ENCODE measurements around the gene STARD3.

The STARD3 gene

DNA sequence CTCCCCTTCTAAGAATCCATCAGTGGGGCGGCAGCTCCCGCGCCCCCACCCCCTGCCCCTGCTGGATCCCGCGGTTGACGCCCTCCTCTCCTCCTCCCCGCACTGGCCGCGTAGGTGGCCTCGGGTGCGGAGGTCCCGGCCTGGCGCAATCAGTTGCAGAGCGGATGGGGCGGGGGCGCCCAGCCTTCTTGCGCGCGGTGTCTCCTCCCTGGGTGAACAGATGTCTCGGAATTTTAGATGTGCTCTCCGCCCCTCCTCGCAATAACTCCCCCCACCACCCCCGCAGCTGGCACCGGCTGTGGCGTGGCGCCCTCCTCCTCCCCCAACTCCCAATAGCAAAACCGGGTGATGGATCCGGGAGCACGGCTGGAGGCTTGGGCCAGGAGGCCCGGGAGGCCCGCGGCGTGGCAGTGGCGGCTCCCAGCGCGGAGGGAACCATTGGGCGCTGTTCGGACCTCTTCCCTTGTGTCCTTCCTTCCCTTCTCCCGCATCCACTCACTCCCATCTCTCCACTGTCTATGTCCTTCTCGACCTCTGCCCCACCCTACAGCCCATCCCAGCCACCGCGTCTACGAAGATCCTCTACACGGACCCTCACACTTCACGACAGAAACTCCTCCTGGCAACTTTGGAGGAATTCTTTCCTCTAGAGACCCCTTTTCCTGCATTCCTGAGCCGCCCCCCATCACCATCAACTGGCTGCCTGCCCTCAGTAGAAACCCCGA lies 40.2 kb upstream of the STARD3 start:
- no peaks in the 10 kb centered on the region for H3K36me3 ChIP-seq (ENCODE audit: insufficient read depth, low read length)
- no peak overlapping the region for H3K4me2 ChIP-seq (ENCODE audit: low read depth, low read length, poor library complexity, severe bottlenecking)
- no peaks in the 10 kb centered on the region for H4K20me1 ChIP-seq (ENCODE audit: insufficient read depth, low read length, poor library complexity, severe bottlenecking)
- H2AFZ ChIP-seq (ENCODE audit: low read length): no peak overlapping the region
- H3K4me3 ChIP-seq (ENCODE audit: low read length, poor library complexity, severe bottlenecking): no peak overlapping the region
- TF ChIP-seq EZH2phosphoT487 (IDR thresholded peaks at IDR 0.05; ENCODE audit: borderline replicate concordance): no peak
- TF ChIP-seq, protein P1, sequence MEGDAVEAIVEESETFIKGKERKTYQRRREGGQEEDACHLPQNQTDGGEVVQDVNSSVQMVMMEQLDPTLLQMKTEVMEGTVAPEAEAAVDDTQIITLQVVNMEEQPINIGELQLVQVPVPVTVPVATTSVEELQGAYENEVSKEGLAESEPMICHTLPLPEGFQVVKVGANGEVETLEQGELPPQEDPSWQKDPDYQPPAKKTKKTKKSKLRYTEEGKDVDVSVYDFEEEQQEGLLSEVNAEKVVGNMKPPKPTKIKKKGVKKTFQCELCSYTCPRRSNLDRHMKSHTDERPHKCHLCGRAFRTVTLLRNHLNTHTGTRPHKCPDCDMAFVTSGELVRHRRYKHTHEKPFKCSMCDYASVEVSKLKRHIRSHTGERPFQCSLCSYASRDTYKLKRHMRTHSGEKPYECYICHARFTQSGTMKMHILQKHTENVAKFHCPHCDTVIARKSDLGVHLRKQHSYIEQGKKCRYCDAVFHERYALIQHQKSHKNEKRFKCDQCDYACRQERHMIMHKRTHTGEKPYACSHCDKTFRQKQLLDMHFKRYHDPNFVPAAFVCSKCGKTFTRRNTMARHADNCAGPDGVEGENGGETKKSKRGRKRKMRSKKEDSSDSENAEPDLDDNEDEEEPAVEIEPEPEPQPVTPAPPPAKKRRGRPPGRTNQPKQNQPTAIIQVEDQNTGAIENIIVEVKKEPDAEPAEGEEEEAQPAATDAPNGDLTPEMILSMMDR (conservative IDR thresholded peaks at IDR 0.05; ENCODE audit: low read length): no peak
- no peaks in the 10 kb centered on the region for H3K79me2 ChIP-seq (ENCODE audit: insufficient read depth, low read length)
- H3F3A ChIP-seq (ENCODE audit: low read depth): no peaks in the 10 kb centered on the region
- H3K4me1 ChIP-seq (ENCODE audit: insufficient read depth, low read length, poor library complexity, severe bottlenecking): no peaks in the 10 kb centered on the region
- H3K9me2 ChIP-seq (replicated peaks; ENCODE audit: low read depth, low read length): no peaks in the 10 kb centered on the region
- H3K27me3 ChIP-seq (ENCODE audit: insufficient read depth, low read length, poor library complexity, severe bottlenecking): peaks cover 25% of the 10 kb centered on the region
- H3K9ac ChIP-seq (ENCODE audit: low read depth, low read length, poor library complexity, severe bottlenecking): no peak overlapping the region
- no peaks in the 10 kb centered on the region for H3K9me3 ChIP-seq (ENCODE audit: insufficient read depth, low read depth, low read length)

DNA sequence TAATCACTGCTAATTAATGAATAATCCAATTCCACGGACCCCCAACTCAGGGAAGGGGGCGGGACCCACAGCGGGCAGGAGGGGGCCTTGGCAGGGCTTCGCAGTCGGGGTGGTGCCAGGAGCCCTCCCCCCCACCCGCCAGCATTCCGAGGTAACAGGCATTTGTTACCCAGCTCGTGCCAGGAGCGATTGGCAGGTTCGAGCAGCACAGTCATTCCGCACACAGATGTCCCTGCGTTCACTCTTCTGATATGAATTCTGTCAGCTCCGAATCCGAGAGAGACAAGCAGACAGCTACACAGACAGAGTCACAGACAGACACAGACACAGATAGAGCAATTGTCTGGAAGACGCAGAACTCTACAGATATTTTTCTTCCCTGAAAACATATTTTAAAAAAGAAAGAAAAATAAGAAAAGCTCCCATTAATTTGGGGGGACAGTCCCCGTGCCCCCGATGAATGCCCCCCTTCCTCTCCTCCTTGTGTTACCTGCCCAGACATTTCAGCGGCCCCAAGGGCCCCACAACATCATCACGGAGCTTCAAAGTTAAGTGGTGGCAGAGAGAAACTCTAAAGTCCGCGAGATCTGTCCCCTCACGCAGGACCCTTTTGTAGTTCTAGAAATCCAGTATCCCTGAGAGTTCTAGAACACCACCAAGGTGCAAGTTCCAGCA lies 39.4 kb upstream of the STARD3 start:
- H3K9me2 ChIP-seq (replicated peaks; ENCODE audit: low read depth, low read length): no peaks in the 10 kb centered on the region
- H3K9me3 ChIP-seq (ENCODE audit: insufficient read depth, low read depth, low read length): no peaks in the 10 kb centered on the region
- H3F3A ChIP-seq (ENCODE audit: low read depth): no peaks in the 10 kb centered on the region
- no peaks in the 10 kb centered on the region for H4K20me1 ChIP-seq (ENCODE audit: insufficient read depth, low read length, poor library complexity, severe bottlenecking)
- H2AFZ ChIP-seq (ENCODE audit: low read length): no peak overlapping the region
- H3K4me1 ChIP-seq (ENCODE audit: insufficient read depth, low read length, poor library complexity, severe bottlenecking): no peaks in the 10 kb centered on the region
- no peaks in the 10 kb centered on the region for H3K79me2 ChIP-seq (ENCODE audit: insufficient read depth, low read length)
- TF ChIP-seq EZH2phosphoT487 (IDR thresholded peaks at IDR 0.05; ENCODE audit: borderline replicate concordance): no peak
- TF ChIP-seq, protein P1 (conservative IDR thresholded peaks at IDR 0.05; ENCODE audit: low read length): no peak
- H3K27me3 ChIP-seq (ENCODE audit: insufficient read depth, low read length, poor library complexity, severe bottlenecking): peaks cover 30% of the 10 kb centered on the region
- H3K9ac ChIP-seq (ENCODE audit: low read depth, low read length, poor library complexity, severe bottlenecking): no peak overlapping the region
- no peaks in the 10 kb centered on the region for H3K36me3 ChIP-seq (ENCODE audit: insufficient read depth, low read length)
- no peak overlapping the region for H3K4me3 ChIP-seq (ENCODE audit: low read length, poor library complexity, severe bottlenecking)
- H3K4me2 ChIP-seq (ENCODE audit: low read depth, low read length, poor library complexity, severe bottlenecking): no peak overlapping the region

DNA sequence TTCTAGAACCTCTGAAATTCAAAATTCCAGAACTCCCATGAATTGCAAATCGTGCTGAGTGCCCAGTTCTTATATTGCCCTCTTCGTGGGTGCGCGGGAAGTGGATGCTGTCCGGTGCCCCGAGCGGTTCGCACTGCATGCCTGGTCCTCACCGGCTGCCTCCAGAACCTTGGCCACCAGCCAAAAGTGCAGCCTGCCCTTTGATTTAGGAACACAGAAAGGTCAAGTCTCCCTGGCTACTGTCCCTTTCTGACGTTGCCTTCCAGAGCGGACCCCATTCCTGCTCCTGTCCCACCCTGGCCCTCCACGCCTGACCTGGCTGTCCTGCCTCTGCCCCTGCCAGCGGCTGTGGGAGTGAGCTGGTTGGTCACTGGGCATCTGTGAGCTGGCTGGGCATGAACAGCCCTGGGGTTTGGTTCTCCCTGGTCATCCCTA lies 38.9 kb upstream of the STARD3 start:
- no peaks in the 10 kb centered on the region for H4K20me1 ChIP-seq (ENCODE audit: insufficient read depth, low read length, poor library complexity, severe bottlenecking)
- no peaks in the 10 kb centered on the region for H3K79me2 ChIP-seq (ENCODE audit: insufficient read depth, low read length)
- H3K4me3 ChIP-seq (ENCODE audit: low read length, poor library complexity, severe bottlenecking): no peak overlapping the region
- H3K27me3 ChIP-seq (ENCODE audit: insufficient read depth, low read length, poor library complexity, severe bottlenecking): peaks cover 30% of the 10 kb centered on the region
- H3F3A ChIP-seq (ENCODE audit: low read depth): no peaks in the 10 kb centered on the region
- no peaks in the 10 kb centered on the region for H3K36me3 ChIP-seq (ENCODE audit: insufficient read depth, low read length)
- H3K9me3 ChIP-seq (ENCODE audit: insufficient read depth, low read depth, low read length): no peaks in the 10 kb centered on the region
- no peaks in the 10 kb centered on the region for H3K9me2 ChIP-seq (replicated peaks; ENCODE audit: low read depth, low read length)
- no peak overlapping the region for H3K4me2 ChIP-seq (ENCODE audit: low read depth, low read length, poor library complexity, severe bottlenecking)
- TF ChIP-seq, protein P1 (conservative IDR thresholded peaks at IDR 0.05; ENCODE audit: low read length): no peak
- H3K9ac ChIP-seq (ENCODE audit: low read depth, low read length, poor library complexity, severe bottlenecking): no peak overlapping the region
- no peaks in the 10 kb centered on the region for H3K4me1 ChIP-seq (ENCODE audit: insufficient read depth, low read length, poor library complexity, severe bottlenecking)
- H2AFZ ChIP-seq (ENCODE audit: low read length): no peak overlapping the region
